Hair follicle dermal papilla cell (primary cell): ENCODE data around the gene NUP35. TPM values are rescaled to one million over a fixed set of nuclear protein-coding genes. Genes with fewer than 3 reads are reported as not detected.

Experiments used
- total RNA-seq: library from RNA; depleted of rRNA; stranded (reverse); fragments of >200 nt; gene quantifications from 2 replicates; pipeline ENCODE4 v1.2.3, GENCODE V29; 2012

NUP35 gene, protein sequence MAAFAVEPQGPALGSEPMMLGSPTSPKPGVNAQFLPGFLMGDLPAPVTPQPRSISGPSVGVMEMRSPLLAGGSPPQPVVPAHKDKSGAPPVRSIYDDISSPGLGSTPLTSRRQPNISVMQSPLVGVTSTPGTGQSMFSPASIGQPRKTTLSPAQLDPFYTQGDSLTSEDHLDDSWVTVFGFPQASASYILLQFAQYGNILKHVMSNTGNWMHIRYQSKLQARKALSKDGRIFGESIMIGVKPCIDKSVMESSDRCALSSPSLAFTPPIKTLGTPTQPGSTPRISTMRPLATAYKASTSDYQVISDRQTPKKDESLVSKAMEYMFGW
- total RNA-seq = 8.1 and 10.8 TPM in 2 replicates

DNA sequence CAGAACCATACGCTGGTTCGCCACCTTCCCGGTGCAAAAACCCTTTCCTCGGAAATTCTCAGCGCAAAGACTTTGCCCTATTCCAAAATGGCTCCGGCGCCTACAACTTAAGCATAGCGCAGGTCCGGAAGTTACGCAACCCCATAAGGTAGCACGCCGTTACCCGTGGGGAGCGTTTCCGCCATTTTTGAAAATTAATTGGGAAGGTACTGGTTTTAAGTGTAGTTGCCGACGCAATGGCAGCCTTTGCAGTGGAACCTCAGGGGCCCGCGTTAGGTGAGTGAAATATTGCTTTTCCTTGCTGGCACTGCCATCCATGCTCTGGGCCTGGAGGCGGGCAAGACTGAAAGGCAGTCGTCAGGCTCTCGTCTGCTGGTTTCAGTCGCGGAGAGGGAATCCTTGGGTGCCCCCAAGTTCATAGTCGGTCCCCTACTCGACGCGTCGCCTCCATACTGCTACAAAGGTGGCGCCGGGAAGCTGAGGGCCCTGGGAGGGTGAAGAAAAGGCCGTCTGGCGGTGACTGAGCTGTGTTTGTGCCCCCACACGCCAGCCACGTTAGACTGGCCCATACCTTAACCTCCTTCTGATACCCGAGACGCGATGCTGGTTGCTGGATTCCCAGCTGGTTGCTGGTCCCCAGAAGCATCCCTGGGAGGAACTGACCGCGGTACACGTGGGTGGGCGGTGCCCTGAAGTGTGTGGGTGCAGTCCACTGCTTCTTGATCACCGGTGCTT lies at the start of gene NUP35:
NUP35 (plus strand) TSS at position 222 of the 735 bp plus-strand sequence; CDS start at position 237, 15 bp downstream.

DNA sequence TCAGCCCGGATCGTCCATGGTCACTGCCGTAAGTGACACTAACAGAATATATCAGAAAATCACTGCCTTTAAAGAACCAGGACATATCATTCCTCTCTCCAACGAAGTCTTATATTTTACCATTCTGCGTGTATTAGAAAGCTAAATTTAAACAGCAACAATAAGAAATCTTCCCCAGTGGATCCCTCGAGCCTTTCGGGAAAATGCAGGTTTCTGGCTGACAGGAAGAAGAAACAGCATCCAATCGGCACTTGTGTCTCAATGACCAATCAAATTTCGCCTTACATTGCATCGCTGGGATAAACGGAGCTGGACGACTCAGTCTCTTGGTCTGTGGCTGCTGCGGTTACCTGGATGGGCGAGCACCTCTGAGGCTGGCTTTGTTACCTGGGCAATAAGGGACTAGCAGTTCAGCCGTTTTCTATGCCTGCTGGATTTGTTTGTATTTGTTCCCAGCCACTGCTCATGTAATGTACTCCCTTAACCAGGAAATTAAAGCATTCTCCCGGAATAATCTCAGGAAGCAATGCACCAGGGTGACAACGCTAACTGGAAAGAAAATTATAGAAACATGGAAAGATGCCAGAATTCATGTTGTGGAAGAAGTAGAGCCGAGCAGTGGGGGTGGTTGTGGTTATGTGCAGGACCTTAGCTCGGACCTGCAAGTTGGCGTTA lies 45.6 kb upstream of the NUP35 start, which contains the start of gene DUSP19:
DUSP19 (plus strand) TSS at position 284 of the 675 bp plus-strand sequence; CDS start at position 471, 187 bp downstream.

Other genes with a start within 250 kb of the NUP35 start
- 133 and 178 TPM in 2 replicates for gene NCKAP1, start 86.0 kb upstream of the NUP35 start, total RNA-seq
- 2.4 and 3.4 TPM in 2 replicates for gene DUSP19, start 45.7 kb upstream of the NUP35 start, total RNA-seq